Left renal cortex interstitium (tissue), 4 donors: ENCODE measurements around the gene POLR1D. TPM values are rescaled to one million over a fixed set of nuclear protein-coding genes. Genes with fewer than 3 reads are reported as not detected.

Source experiments
- DNase-seq, 4 donors: peaks; one replicate each; pipeline ENCODE4 v3.0.0-alpha.2; 2013; ENCODE audit warnings: low read depth in 4 of 4, low spot score in 2 of 4, missing footprints in 1 of 4
- polyA plus RNA-seq, 4 donors: library from polyadenylated mRNA; unstranded; fragments of 120-200 nt; gene quantifications; one replicate each; pipeline ENCODE4 v1.2.1, GENCODE V29; 2013; ENCODE audit not compliant: insufficient read length in 4 of 4

POLR1D gene
- polyA plus RNA-seq, 4 donors, result 111 to 156 (median 134) TPM

DNA sequence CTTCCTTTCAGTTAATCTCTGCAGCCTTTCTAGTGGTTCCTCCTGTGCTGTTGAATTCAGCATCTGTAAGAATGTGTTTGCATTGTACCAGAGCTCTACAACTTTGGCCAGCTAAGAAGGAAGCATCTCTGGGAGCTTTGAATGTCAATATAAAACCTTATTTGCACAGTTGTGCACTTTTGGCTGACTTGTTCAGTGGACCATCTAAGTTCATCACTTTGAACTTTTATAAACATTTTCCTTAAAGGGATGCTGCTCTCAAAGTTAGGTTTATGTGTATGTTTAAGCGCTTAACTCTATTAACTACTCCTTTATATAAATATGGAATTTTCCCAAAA lies 15.6 kb downstream of the POLR1D start:
- DNase-seq, result no peak

DNA sequence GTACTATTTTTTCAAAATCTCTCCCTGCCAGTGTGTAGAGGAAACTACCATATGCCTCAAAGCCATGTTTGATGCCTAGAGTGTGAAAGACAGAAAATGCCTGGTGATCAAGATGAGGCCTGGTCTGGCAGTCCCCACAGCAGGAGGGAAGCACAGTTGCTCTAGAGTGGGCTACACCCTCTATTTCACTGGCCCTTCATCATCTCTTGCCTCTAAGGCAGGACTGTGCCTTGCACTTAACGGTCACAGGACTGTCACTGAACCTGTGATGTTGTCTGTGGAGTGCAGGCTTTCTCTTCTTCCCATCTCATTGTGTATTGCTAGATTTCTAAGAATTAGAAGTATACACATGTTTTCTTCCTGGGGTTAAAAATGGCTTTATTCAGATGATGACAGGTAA lies 16.3 kb downstream of the POLR1D start:
- no peak for DNase-seq

DNA sequence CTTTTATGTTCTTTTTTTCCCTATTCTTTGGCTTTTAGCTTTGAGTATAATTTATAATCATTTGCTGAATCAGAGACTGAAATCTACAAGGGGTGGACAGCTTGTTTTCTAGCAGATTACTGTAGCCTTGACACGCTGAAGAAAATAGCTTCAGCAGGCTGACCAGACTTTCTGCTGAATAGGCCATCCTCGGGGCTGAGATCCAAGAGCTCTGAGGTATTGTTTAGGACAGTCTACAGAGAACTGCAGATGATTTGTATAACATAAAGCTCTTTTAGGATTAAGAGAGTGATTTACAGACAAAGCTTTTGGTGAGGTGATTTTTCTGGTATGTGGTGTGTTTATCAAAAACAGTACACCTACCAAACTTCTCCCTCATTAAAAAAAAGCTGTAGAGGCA lies 16.8 kb downstream of the POLR1D start:
- no peak for DNase-seq

DNA sequence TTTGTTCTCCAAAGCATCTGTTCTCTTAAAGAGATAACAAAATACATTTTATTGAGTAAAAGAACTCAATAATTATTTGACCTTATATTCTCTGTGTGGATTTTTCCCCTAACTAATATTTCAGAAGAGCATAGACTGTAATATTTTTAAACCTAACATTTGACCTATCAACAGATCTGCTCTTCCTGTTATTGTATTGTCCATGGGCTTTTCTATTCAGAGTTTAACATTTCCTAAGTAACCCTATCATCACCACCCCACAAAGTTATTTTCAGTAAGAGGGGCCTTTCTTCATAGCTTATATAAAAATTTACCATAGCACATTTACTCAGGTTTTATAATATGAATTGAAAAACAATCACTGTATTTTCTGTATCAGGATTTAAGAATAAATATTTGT lies 17.5 kb downstream of the POLR1D start:
- DNase-seq, result no peak

DNA sequence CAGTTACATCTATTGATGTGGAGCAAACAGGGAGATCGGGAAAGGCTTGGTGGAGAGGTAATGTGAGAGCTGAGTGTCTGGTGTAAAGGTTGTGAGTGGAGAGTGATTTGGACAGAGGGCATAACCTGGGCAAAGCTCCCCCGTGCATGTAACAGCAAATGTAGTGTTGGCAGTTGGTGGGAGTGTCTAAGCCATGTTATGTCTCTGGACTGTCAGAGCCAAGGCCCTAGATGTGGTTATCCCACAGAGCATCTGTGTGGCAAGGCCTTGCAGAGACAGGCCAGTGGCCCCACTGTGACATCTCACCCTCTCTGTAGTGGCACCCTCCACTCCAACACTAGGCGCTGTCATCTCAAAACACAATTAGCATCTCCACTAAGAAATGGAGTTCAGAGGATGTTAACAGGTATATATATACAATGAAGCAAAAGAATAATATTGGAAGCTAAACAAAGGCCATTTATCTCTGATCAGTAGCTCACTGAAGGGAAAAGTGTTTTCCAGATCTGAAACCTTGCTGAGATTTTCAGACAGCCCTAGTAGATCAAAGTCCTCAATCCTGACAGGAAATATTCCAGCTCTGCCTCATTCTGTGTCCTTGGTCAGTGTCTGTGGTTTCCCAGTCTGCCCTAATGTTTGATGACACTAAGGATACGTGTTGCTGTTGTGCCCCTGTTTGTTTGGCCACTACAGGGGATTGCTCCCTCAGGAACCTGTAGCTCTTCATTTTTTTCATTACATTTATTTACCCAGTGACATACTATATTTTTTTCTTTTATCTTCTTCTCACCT lies 20.2 kb downstream of the POLR1D start:
- DNase-seq, result no peak

DNA sequence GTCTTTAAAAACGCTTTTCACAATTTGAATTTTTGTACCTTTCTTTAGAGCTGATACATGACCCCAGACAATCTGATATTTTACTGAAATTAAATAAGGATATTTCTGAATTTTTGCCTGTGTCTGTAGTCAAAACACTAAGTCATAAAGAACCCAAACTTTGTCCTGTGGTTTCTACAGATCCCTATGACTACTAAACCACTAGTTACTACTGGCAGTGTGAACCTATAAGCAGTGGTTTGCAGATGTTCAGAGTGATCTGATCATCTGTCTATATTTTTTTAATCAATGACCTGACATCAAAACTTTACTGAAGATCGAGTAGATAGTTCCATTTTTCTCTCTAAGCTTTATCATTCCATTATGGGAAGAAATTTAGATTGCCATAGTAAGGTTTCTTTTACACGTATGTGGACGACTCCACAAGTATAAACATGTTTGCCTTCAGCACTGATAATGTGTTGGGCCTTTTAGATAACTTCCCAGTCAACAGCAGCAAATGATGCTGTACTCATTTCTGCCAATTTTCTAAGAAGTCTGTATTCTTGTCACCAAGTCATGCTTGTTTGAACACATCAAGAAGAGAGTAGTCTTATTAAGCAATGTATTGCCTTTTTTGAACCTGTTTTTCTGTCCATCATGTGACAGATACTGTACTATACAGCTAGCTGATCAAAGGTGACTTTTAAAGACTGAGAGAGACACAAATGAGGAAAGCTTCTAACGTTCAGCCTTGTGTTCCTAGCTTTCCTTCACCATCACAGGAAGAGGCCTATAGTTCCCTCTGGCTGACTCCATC lies 21.8 kb downstream of the POLR1D start:
- DNase-seq, result no peak

DNA sequence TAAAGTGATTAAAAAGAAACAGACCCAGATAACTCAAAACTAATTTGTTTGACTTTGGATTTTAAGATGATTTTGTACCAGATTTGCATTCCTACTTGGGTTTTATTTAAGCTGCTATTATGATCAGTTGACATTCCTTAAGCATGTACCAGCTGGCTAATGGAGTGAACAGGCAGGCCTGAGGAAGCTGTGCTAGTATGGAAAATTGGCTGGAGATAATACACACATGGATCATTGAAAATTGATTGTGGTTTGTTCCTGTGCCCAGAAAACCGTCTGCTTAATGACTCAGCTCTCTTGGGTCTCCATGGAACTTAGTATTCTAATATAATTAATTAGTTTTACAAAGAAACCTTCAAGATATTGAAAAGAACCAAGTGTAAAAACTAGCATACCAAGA lies 22.6 kb downstream of the POLR1D start:
- no peak for DNase-seq

DNA sequence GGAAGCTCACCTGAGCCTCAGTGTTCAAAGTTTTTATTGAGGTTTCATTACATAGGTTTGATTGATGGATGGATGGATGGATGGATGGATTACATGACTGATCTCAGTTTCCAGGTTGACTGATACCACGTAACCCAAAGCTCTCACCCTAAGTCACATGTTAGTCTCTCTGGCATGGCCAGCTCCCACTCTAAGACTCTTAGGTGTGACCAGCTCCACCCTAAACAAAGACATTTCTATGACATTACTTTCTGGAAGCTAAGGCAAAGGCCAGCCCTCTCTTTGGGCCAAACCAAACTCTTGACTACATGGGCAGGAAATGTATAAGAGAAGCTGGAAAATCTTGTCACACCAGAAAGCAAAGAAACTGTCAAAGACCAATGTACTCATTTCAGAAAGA lies 28.6 kb downstream of the POLR1D start:
- DNase-seq, result no peak

DNA sequence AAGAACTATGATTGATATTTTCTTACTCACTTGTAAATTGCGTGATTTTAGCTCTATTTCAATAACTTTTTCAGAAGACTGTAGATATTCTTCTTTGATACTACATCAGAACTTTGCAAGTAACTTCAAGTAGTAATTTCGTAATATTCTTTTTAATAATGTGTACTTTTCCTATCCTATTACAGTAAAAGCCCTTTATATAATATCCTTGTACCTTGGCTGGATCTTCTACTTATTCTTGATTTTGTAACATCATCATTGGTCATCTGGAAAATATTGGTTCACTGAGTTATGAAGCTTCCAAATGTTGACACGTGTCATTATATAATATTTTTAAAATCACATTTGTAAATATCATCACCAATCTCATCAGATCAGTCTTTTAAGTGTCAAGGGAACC lies 32.4 kb downstream of the POLR1D start:
- no peak for DNase-seq

DNA sequence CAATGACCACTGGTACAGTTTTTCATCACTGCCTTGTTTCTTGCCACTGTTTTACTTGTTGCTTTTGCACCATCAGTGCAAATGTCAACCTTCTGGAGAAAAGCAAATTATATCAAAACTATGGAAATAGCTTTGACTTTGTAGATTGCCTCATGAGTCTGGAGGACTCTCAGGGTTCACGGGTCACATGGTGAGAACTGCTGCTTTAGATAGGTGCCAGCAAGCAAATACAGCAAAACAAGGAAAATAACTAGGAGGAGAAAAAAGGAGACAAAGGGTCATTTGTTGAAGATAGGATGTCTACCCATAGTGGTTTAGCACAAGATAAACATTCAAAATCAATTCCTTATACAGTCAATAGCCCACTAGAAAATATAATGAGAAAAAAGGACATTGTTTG lies 33.1 kb downstream of the POLR1D start:
- no peak for DNase-seq

DNA sequence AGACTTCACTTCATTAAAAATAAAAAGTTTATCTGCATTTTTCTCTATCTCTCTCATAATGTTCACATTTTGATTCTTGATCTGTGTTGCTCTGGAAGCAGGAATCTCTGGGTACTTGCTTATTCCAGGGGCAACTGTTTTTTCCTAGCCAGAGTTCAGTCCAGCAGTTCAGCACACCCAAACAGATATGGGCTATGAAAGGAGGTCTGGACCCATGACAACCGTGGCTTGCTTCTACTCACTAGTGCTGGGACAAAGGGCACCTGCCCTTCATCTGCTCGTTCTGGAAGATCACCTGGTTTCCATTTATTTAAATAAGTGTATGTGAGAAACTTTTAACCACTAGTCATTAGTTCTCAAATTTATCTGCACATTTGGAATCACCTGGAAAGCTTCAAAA lies 36.0 kb downstream of the POLR1D start:
- DNase-seq, result no peak

DNA sequence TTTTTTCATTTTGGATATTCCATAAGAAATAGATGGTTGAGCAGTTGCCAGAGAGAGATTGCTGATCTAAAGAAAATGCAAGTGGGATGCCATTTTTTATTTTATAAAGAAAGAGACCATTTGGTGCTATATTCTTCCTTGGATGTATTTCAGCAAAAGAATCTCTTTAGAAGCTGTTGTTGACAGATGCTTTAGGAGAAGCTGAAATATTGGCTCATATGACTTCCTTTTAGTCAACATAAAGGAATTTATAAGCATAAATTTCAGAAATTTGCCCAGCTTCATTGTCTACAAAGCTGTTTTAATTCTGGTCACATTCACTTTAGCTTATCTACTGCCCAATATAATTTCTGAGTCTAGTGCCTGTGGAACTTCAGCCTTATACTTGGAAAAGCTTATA lies 36.9 kb downstream of the POLR1D start:
- DNase-seq, result no peak

DNA sequence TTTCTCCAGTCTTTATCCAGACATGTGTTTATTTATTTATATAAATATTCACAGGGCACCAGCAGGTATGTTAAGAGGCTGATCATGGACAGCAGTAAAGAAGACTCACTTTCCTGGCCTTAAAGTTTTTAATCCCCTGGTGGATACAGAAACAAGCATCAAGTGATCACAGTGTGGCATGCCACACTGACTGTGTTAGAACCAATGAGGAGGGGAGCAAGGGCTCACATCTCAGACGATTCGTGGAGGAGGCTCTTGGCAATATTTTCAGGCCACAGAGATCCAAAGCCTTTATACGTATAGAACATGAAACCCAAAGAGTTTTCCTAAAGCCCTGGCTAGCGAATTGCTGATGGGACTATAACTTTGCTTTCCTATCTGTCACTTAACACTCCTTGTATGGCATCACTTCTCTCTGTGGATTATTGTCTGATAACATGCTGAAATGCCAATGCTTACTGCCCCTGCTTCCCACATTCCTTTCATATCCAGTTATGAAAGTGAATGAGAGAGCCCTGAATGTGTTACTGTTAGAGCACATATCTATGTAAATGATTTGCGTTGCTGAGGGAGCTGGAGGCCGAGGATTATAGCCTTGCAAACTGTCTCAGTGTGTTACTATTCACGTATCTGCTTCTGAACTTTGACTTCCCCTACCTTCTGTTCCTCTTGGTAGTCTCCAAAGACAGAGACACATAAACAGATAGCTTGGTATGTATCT lies 37.6 kb downstream of the POLR1D start:
- DNase-seq, result no peak

DNA sequence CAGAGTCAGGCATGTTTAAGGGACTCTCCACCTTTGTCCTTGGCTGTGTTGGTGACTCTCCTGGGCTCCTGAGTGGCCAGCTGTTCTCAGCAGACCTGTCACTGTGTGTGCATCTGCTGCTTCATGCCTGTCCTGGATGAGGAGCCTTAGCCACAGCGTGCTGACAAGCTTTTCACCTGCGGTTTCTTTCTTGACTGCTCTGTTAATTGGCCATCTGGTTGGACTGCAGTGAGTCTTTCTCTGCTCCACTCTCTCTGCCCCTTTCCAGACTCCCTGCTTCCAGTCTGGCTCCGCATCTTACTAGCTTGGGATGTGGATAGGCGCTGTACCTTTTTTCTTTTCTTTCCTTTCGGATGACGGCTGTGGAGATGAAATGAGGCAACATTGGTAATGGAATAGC lies 38.8 kb downstream of the POLR1D start:
- DNase-seq, result no peak

DNA sequence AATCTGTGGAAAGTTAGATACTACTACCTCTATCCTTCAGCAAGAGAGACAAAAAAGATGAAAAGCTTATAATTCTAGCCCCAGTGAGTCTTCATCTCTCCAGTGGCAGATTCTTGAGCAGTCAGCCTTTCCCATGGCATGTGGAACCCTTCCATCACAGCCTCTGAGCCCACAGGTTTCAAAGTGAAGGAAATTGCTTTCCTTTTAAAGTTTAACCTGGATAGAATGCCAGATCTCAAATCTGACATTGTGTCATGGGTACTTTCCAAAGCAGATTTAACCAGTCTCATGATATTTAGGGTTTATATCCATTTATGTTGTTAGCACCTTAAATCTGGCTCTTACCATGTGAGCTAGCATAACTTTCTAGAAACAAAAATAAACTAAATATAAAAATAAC lies 39.3 kb downstream of the POLR1D start:
- no peak for DNase-seq

DNA sequence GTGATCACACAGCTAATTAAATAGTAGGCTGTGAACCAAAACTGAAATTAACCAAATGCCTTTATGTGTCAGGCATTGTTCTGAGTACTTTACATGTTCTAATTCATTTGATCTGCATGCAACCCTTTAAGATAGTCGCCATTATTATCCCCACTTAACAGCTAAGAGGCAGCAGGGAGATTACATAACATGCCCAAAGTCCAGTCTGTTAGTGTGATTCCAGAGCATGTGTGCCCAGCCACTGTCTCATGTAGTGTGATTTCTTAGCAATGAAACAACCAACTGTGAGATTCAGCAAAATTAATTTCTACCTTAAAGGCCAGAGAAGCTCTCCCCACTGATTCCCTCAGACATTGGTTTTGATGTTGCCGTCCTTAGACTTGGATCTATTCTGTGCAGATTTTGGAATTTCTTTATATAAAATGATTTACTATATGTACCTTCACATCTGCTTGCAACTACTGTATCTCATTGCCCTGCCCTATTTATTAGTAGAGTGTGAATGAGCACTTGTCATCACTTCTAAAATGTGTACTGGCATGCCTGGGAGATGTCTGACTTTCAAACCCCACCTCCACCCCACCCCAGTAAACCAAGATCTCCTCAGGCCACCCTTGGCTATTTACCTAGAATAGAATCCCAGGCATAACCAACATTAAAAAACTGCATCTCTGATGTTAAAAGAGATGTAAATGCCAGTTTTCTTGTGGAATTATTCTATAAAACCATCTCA lies 41.2 kb downstream of the POLR1D start:
- no peak for DNase-seq

DNA sequence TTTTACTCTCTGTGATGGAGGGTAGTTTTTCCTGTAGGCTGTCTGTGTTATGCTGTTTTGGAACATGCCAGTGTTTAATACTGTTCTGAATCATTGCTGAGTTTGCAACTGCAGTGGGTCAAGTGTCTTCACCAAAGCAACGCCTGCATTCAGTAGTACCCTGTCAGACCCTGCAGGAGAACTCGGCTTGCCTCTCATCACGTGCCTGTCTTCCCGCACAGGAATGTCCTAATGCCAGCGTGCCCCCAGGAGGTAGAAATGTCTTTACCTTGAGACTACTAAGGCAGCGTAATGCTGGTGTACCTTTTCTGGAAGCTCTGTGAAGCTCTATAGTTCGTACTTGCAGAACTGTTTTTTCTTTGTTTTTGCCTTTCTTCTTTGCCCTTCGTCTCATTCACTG lies 42.3 kb downstream of the POLR1D start:
- no peak for DNase-seq

DNA sequence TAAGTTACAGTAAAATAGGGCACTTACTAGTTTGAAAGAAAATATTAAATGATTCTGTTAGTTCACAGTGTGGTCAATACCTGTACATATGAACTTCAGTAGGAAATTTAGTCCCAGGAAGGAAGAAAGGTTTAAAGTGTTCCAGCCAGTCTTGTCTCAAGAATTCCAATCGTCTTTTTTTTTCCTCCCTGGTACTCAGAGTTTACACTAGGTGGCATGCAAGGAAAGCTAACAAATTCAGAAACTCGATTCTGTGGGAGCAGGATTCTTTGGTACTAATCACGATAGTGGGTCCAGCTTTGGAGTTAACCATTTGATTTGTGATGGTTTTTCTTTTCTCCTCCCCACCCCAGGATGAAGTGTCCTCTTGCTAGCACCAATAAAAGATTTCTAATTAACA lies 43.6 kb downstream of the POLR1D start:
- DNase-seq, result no peak

DNA sequence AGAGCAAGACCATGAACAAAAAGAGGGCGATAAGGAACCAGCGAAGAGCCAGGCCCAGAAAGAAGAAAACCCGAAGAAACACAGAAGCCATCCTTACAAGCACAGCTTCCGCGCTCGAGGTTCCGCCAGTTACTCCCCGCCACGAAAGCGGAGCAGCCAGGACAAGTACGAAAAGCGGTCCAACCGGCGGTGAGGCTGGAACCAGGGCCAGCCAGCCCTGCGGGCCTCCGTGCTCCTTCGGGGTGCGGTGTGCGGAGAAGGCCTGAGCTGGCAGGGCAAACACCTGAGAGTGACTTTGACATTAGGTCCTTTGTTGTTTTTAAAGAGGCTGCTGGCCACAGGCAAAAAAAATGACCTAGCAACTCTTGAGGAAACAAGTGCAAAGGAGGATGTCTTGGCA lies 44.1 kb downstream of the POLR1D start:
- no peak for DNase-seq

DNA sequence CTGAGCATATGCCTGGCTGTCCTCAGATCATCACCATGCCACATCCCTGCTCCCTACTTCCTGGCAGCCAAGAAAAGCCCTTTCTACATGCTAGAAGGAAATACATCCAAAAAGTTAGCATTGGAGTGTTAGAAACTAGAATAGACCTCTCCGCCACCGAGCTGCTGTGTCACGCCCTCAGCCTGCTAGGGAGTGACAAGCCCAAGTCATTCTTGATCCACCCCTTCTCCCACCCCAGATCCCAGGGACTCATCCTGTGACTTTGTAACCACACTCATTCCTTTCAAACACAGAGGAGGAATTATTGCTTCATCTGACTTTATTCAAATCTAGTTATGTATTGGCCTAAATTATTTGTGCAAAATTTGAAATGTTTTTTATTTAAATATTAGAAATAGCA lies 45.3 kb downstream of the POLR1D start:
- DNase-seq, result no peak

DNA sequence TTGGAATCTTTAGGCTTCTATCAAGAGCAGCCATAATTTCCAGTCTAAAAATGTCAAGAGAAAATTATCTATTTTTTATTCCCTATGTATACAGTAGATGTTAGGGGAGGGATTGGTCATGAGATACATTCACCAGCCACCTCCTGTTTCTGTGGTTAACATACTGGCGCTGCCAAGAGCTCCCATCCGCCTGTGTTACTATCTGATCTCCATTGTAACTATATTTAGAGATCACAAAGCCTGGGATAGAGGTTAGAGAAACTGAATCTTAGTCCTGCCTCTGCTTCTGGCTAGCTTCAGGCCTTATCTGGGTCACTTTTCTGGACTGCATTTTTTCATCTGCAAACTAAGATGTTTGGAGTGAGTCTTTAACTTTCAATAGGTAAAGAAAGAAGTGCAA lies 46.3 kb downstream of the POLR1D start:
- DNase-seq, result no peak
